Lower leg skin (tissue), 3 donors: Measurements from ENCODE around the gene HAO1.

Source experiments
- POLR2A ChIP-seq, 2 donors: fragments of 450-650 bp; IDR thresholded peaks; one replicate each; pipeline ENCODE4 v1.6.1; 2016 to 2017; ENCODE audit warnings: antibody characterized with exemption in 2 of 2, mild to moderate bottlenecking in 1 of 2, moderate library complexity in 1 of 2
- TF ChIP-seq, protein P1 (sequence below), 3 donors: fragments of 450-650 bp; IDR thresholded peaks; one replicate each; pipeline ENCODE4 v1.5.1; 2016; ENCODE audit warnings: antibody characterized with exemption in 3 of 3, mild to moderate bottlenecking in 3 of 3, moderate library complexity in 2 of 3

DNA sequence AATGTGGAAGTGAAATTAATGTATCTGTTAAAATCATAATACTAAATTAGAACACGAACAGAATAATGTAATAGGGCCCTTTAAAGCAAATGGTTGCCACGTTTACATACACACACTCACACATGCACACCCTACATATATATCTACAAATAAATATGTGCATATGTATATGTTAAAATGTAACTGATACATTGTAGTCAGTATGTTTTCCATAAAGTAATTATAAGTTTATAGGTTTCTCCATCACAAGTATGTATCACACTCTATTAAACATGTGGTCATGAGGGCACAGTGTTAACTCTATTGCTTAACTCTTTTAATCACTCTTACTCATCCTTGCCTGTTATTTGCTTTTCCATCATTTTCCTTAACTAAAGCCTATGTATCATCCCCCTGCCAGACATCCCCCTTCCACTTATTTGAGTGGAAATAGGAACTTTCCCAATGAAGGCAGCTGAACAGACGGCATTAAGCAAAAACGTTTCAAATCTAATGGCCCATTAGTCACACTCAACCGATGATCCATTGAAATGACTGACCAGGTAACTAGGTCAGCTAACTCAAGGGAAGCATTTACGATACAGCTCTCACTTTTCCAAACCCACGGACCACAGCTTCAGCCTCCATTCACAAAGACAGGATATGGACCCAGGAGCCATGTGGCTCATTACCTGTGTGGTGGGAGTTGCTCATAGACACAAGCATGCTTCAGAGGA, 89.3 kb downstream of the HAO1 start:
- TF ChIP-seq, protein P1, sequence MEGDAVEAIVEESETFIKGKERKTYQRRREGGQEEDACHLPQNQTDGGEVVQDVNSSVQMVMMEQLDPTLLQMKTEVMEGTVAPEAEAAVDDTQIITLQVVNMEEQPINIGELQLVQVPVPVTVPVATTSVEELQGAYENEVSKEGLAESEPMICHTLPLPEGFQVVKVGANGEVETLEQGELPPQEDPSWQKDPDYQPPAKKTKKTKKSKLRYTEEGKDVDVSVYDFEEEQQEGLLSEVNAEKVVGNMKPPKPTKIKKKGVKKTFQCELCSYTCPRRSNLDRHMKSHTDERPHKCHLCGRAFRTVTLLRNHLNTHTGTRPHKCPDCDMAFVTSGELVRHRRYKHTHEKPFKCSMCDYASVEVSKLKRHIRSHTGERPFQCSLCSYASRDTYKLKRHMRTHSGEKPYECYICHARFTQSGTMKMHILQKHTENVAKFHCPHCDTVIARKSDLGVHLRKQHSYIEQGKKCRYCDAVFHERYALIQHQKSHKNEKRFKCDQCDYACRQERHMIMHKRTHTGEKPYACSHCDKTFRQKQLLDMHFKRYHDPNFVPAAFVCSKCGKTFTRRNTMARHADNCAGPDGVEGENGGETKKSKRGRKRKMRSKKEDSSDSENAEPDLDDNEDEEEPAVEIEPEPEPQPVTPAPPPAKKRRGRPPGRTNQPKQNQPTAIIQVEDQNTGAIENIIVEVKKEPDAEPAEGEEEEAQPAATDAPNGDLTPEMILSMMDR (IDR thresholded peaks at IDR 0.05) = no peak
- no peak for TF ChIP-seq POLR2A (IDR thresholded peaks at IDR 0.05)
